ENCODE measurements around the gene GPBAR1.

The GPBAR1 gene

DNA sequence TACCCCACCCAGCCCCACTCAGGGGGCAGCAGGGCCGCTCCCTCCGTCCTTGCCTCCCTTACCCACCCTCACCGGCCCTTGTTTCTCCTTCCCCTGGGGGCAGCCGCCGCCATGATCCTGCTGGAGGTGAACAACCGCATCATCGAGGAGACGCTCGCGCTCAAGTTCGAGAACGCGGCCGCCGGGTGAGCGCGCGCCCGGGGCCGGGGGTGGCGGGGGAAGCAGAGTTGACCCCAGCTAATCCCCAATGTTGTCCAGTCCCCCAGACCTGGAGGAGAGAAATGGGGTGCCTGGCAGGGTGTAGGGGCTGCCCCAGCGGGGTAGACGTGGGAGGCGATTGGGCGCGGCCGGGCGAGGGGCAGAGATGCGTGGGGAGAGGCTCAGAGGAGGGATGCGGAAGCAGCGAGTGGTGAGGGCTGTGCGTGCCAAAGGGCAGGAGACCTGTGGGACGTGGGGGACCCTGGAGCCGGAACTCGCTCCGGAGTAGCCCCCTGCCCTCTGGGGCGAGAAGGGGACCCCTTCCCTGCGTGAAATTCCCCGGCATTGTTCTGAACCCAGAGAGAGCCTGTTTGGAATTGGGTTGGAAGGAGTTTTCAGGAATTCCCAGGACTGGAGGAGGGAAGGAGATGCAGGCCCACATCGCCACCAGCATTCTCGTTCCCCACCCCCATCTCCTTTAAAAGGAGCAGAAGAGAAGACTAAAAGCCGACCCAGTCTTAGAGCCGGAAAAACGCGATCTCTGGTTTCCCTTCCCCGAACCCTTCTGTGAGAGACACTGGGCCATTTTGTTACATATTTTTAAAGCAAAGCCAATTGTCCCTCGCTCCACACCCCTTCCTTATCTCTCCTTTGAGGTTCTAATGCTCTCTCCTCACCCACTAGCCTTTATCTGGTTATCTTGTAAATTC is 43.2 kb upstream of the GPBAR1 start:
- peaks cover 55% of the 10 kb centered on the region for H3K79me2 ChIP-seq (ENCODE audit: insufficient read depth, low read depth)
- no peaks in the 10 kb centered on the region for H3K27me3 ChIP-seq (ENCODE audit: insufficient read depth, low read depth)
- H3K4me3 ChIP-seq (IDR thresholded peaks at IDR 0.05; ENCODE audit: insufficient read depth, low read depth, low read length), result peak overlapping the region; percentile 71
- H4K20me1 ChIP-seq (ENCODE audit: insufficient read depth), result peaks cover 13% of the 10 kb centered on the region; the same call in 1 of the 2 replicates
- TF ChIP-seq, protein P1, sequence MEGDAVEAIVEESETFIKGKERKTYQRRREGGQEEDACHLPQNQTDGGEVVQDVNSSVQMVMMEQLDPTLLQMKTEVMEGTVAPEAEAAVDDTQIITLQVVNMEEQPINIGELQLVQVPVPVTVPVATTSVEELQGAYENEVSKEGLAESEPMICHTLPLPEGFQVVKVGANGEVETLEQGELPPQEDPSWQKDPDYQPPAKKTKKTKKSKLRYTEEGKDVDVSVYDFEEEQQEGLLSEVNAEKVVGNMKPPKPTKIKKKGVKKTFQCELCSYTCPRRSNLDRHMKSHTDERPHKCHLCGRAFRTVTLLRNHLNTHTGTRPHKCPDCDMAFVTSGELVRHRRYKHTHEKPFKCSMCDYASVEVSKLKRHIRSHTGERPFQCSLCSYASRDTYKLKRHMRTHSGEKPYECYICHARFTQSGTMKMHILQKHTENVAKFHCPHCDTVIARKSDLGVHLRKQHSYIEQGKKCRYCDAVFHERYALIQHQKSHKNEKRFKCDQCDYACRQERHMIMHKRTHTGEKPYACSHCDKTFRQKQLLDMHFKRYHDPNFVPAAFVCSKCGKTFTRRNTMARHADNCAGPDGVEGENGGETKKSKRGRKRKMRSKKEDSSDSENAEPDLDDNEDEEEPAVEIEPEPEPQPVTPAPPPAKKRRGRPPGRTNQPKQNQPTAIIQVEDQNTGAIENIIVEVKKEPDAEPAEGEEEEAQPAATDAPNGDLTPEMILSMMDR (conservative IDR thresholded peaks at IDR 0.05; ENCODE audit: low read depth, low read length), result no peak
- peak overlapping the region; percentile 57 for H2AFZ ChIP-seq (ENCODE audit: low read depth)
- peak overlapping the region; percentile 81 for H3K9ac ChIP-seq
- H3K27ac ChIP-seq, result peak overlapping the region; percentile 61
- peaks cover 50% of the 10 kb centered on the region for H3K4me1 ChIP-seq (ENCODE audit: low read depth, poor library complexity, severe bottlenecking)
- no peaks in the 10 kb centered on the region for H3K36me3 ChIP-seq (ENCODE audit: insufficient read depth)
- peak overlapping the region; percentile 69 for H3K4me2 ChIP-seq

DNA sequence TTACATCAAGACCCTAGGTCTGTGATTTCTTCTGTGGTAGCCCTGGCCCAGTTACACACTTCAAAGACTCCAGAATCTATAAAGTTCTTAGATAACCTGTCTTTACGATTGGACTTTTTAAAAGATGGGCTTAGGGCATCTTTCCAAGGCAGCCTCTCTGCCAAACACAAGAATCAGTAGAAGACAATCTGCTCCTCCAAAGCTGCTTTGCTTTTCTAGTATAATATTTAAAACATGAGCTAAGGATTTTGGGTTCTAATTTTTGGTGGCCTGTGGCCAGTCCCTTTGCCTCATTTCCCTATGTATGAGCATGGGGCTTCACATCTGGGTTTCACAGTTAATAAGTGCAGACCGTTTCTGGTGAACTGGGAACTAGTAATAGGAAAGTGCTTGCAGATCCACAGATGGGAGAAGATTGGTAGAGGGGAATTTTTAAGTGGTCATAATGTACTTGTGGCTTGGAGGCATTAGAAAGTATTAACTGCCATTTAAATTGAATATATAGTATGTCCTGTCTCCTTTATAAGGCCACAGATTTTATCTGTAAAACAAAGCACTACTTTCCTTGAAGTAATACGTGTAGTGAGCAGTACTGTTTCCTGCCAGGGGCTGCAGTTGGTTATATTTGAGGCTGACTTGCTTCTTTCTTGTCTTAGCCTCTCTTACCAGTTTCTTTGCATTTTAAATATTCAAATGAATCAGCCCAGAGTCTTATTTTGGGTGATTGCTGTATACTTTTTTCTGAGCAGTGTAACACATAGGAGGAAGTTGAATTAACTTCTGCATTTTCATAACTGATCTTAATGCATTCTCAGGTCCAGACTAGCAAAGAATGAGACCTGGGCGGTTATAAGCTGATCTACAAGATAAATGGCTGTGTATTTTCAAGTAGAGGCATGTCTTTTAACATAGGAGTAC is 42.3 kb upstream of the GPBAR1 start:
- peaks cover 60% of the 10 kb centered on the region for H3K4me1 ChIP-seq (ENCODE audit: low read depth, poor library complexity, severe bottlenecking)
- peak overlapping the region; percentile 71 for H3K4me3 ChIP-seq (IDR thresholded peaks at IDR 0.05; ENCODE audit: insufficient read depth, low read depth, low read length)
- H3K27me3 ChIP-seq (ENCODE audit: insufficient read depth, low read depth), result no peaks in the 10 kb centered on the region
- H3K36me3 ChIP-seq (ENCODE audit: insufficient read depth), result no peaks in the 10 kb centered on the region
- H3K79me2 ChIP-seq (ENCODE audit: insufficient read depth, low read depth), result peaks cover 64% of the 10 kb centered on the region
- TF ChIP-seq, protein P1 (conservative IDR thresholded peaks at IDR 0.05; ENCODE audit: low read depth, low read length), result no peak
- no peak overlapping the region for H2AFZ ChIP-seq (ENCODE audit: low read depth)
- peaks cover 13% of the 10 kb centered on the region; the same call in 1 of the 2 replicates for H4K20me1 ChIP-seq (ENCODE audit: insufficient read depth)
- H3K9ac ChIP-seq, result peak overlapping the region; percentile 81
- peak overlapping the region; percentile 61 for H3K27ac ChIP-seq
- H3K4me2 ChIP-seq, result peak overlapping the region; percentile 69

GRCh38 chr2:218219934-218220333 is 40.9 kb upstream of the GPBAR1 start:
- Histone ChIP-seq H3K27ac (peak overlapping the region; percentile 1; the same call in 1 of the 2 replicates), H3K27me3 (ENCODE audit: insufficient read depth, low read depth) (no peaks in the 10 kb centered on the region), H2AFZ (ENCODE audit: low read depth) (no peak overlapping the region), H3K4me2 (peak overlapping the region; percentile 69), H3K36me3 (ENCODE audit: insufficient read depth) (no peaks in the 10 kb centered on the region), H3K4me3 (IDR thresholded peaks at IDR 0.05; ENCODE audit: insufficient read depth, low read depth, low read length) (no peak overlapping the region), H4K20me1 (ENCODE audit: insufficient read depth) (peaks cover 19% of the 10 kb centered on the region), H3K4me1 (ENCODE audit: low read depth, poor library complexity, severe bottlenecking) (peaks cover 72% of the 10 kb centered on the region), H3K9ac (no peak overlapping the region), H3K79me2 (ENCODE audit: insufficient read depth, low read depth) (peaks cover 78% of the 10 kb centered on the region)
- TF ChIP-seq, protein P1 (conservative IDR thresholded peaks at IDR 0.05; ENCODE audit: low read depth, low read length), result no peak

- Histone ChIP-seq H3K27ac (peak overlapping the region; percentile 1; the same call in 1 of the 2 replicates), H3K36me3 (ENCODE audit: insufficient read depth) (no peaks in the 10 kb centered on the region), H3K4me3 (IDR thresholded peaks at IDR 0.05; ENCODE audit: insufficient read depth, low read depth, low read length) (no peak overlapping the region), H3K4me1 (ENCODE audit: low read depth, poor library complexity, severe bottlenecking) (peaks cover 72% of the 10 kb centered on the region), H2AFZ (ENCODE audit: low read depth) (no peak overlapping the region), H3K79me2 (ENCODE audit: insufficient read depth, low read depth) (peaks cover 88% of the 10 kb centered on the region), H4K20me1 (ENCODE audit: insufficient read depth) (peaks cover 19% of the 10 kb centered on the region), H3K9ac (no peak overlapping the region), H3K4me2 (peak overlapping the region; percentile 69), H3K27me3 (ENCODE audit: insufficient read depth, low read depth) (no peaks in the 10 kb centered on the region)
- TF ChIP-seq, protein P1 (conservative IDR thresholded peaks at IDR 0.05; ENCODE audit: low read depth, low read length), result no peak
Observed at GRCh38 chr2:218221000-218221399, 39.8 kb upstream of the GPBAR1 start.

All from KMS-11 (cell line).